Adrenal gland (tissue), 12 donors: Measurements from ENCODE around the gene SHE. TPM values are rescaled to one million over a fixed set of nuclear protein-coding genes. Genes with fewer than 3 reads are reported as not detected.

Experiments used
- DNase-seq, 7 donors: peaks; one replicate each; pipeline ENCODE4 v3.0.0-alpha.2; 2019 to 2020
- H3K27ac ChIP-seq, 5 donors: fragments of 200-600 bp; sonication (generic) in 4 of 5; 1 replicate in 3 of 5; 2 replicates in 2 of 5; pipeline versions ENCODE4 v1.5.1 to v1.8.0; 2016 to 2020; ENCODE audit warnings: mild to moderate bottlenecking in 1 of 5
- H3K27me3 ChIP-seq: fragments of 200-600 bp; 2 replicates; pipeline ENCODE4 v1.8.0; 2021
- H3K36me3 ChIP-seq, 2 donors: fragments of 200-600 bp; replicated peaks in 1 of 2; 1 replicate in 1 of 2; 2 replicates in 1 of 2; pipeline versions ENCODE4 v1.5.1 to v1.8.0; 2018 to 2022
- H3K4me1 ChIP-seq, 2 donors: fragments of 200-600 bp; replicated peaks in 1 of 2; 1 replicate in 1 of 2; 2 replicates in 1 of 2; pipeline versions ENCODE4 v1.5.1 to v1.8.0; 2018 to 2021
- H3K4me3 ChIP-seq, 4 donors: fragments of 200-600 bp; sonication (generic) in 3 of 4; one replicate each; pipeline ENCODE4 v1.5.1; 2016 to 2018
- H3K9me3 ChIP-seq, 3 donors: fragments of 200-600 bp; sonication (generic) in 1 of 3; replicated peaks in 1 of 3; 1 replicate in 2 of 3; 2 replicates in 1 of 3; pipeline versions ENCODE4 v1.5.1 to v1.8.0; 2016 to 2021
- POLR2A ChIP-seq, 2 donors: fragments of 450-650 bp; IDR thresholded peaks; one replicate each; pipeline ENCODE4 v1.6.1; 2017; ENCODE audit warnings: antibody characterized with exemption in 2 of 2, mild to moderate bottlenecking in 2 of 2, moderate library complexity in 1 of 2
- WGBS, 4 donors: extraction: QIAGEN DNeasy Blood & Tissue Kit in 2 of 4; methylation state at CpG; one replicate each; pipeline versions ENCODE4 v1.1.5 to v1.1.7; 2013 to 2017; 5-methylcytosine and 5-hydroxymethylcytosine counted together
- intact Hi-C, 2 donors: fragments of 100-400 bp; cut with DNase I; formaldehyde crosslinking; loops; one replicate each; pipeline versions ENCODE4 v1.14.1 to v1.15.0; 2022 to 2023
- polyA plus RNA-seq, 3 donors: library from polyadenylated mRNA; stranded (reverse); fragments of 200-250 nt in 2 of 3; fragments of 350-450 nt in 1 of 3; fragmentation: Illumina TruSeq in 1 of 3; extraction: RNeasy Lipid Tissue Mini Kit (QIAGEN cat#74804) in 1 of 3; gene quantifications; one replicate each; pipeline ENCODE4 v1.2.3, GENCODE V29; 2013 to 2014
- total RNA-seq, 9 donors: library from RNA; depleted of rRNA in 4 of 9; stranded (reverse); fragments of >200 nt in 4 of 9; fragments of 120-200 nt in 1 of 9; fragmentation: NEBNext Ultra II Directional in 1 of 9; extraction: Animal tissue kit (Norgen Biotek cat#: 25700) in 1 of 9; gene quantifications; one replicate each; pipeline versions ENCODE4 v1.1.0 to v1.2.4, GENCODE V29; 2013 to 2023
- TF ChIP-seq, protein P1 (sequence below), 6 experiments: fragments of 450-650 bp in 4 of 6; fragments of 200-600 bp in 2 of 6; sonication (generic) in 1 of 6; IDR thresholded peaks; 1 replicate in 5 of 6; 2 replicates in 1 of 6; pipeline versions ENCODE4 v1.5.1 to v1.8.0; 2016 to 2021; ENCODE audit warnings: antibody characterized with exemption in 6 of 6, mild to moderate bottlenecking in 2 of 6, moderate library complexity in 1 of 6
- donor health status: healthy with polysubstance abuse.
- donor health status: Bipolar disorder and iron deficiency.
- donor health status: DM: yes; HTN: yes; CAD: no.
- donor health status: DM: no; HTN: no; CAD: no.
- donor health status: DM: no; HTN: no; CAD: no.
- donor health status: DM: yes; HTN: yes; CAD: no.

SHE gene
- total and polyA plus RNA-seq, 12 donors = 6.4 to 30.7 (median 17.1) TPM

DNA sequence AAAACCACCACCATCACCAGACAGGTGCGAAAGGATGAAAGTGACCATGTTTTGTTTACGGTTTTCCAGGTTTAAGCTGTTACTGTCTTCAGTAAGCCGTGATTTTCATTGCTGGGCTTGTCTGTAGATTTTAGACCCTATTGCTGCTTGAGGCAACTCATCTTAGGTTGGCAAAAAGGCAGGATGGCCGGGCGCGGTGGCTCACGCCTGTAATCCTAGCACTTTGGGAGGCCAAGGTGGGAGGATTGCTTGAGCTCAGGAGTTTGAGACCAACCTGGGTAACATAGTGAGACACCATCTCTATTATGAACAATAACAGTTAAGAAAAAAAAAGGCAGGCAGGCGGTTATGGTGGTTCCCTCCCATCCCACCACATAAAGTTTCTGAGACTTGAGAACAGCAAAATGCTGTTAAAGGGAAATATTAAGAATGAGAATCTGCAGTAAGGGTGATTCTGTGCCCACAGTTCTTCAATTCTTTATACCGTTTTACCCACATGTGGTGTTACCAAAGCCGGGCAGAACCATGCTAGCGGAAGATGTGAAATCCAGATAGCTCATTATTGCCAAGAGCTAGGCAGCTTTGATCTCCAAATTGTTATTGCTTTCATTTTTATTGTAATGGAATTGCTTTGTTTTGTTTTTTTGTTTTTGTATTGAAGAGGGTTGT, 34.6 kb downstream of the SHE start:
- TF ChIP-seq, protein P1, sequence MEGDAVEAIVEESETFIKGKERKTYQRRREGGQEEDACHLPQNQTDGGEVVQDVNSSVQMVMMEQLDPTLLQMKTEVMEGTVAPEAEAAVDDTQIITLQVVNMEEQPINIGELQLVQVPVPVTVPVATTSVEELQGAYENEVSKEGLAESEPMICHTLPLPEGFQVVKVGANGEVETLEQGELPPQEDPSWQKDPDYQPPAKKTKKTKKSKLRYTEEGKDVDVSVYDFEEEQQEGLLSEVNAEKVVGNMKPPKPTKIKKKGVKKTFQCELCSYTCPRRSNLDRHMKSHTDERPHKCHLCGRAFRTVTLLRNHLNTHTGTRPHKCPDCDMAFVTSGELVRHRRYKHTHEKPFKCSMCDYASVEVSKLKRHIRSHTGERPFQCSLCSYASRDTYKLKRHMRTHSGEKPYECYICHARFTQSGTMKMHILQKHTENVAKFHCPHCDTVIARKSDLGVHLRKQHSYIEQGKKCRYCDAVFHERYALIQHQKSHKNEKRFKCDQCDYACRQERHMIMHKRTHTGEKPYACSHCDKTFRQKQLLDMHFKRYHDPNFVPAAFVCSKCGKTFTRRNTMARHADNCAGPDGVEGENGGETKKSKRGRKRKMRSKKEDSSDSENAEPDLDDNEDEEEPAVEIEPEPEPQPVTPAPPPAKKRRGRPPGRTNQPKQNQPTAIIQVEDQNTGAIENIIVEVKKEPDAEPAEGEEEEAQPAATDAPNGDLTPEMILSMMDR (IDR thresholded peaks at IDR 0.05) = no peak
- no peak for TF ChIP-seq POLR2A (IDR thresholded peaks at IDR 0.05)
- H3K4me1 ChIP-seq = peaks cover 7 to 26% of the 10 kb centered on the region in 2 donors
- no peak overlapping the region for H3K4me3 ChIP-seq
- no peaks in the 10 kb centered on the region for H3K9me3 ChIP-seq
- no peak overlapping the region for H3K27ac ChIP-seq
- no peak for DNase-seq
- H3K27me3 ChIP-seq = no peaks in the 10 kb centered on the region
- no peaks in the 10 kb centered on the region for H3K36me3 ChIP-seq
- intact Hi-C loops = no loop called here
- whole genome bisulfite sequencing, 4 donors = 91 to 95% (median 93%) methylated on average over 11 of the region's 11 CpGs

DNA sequence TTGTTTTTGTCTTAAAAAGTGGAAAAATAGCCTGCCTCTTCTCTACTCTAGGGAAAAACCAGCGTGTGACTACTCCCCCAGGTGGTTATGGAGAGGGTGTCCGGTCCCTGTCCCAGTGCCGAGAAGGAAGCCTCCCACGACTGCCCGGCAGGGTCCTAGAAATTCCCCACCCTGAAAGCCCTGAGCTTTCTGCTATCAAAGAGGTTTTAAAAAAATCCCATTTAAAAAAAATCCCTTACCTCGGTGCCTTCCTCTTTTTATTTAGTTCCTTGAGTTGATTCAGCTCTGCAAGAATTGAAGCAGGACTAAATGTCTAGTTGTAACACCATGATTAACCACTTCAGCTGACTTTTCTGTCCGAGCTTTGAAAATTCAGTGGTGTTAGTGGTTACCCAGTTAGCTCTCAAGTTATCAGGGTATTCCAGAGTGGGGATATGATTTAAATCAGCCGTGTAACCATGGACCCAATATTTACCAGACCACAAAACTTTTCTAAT, 35.2 kb downstream of the SHE start:
- no peaks in the 10 kb centered on the region for H3K27me3 ChIP-seq
- 51 to 62% (median 56%) methylated on average over 8 of the region's 8 CpGs for WGBS, 4 donors
- H3K4me1 ChIP-seq = peaks cover 7 to 28% of the 10 kb centered on the region in 2 donors
- TF ChIP-seq, protein P1 (IDR thresholded peaks at IDR 0.05) = peak in 3 of 6 experiments; percentile 11 to 26 (median 15)
- no peak for TF ChIP-seq POLR2A (IDR thresholded peaks at IDR 0.05)
- H3K27ac ChIP-seq = no peak overlapping the region
- intact Hi-C loops = no loop called here
- H3K36me3 ChIP-seq = no peaks in the 10 kb centered on the region
- peak in 1 of 7 donors; percentile 24 for DNase-seq
- H3K9me3 ChIP-seq = no peaks in the 10 kb centered on the region
- no peak overlapping the region for H3K4me3 ChIP-seq

DNA sequence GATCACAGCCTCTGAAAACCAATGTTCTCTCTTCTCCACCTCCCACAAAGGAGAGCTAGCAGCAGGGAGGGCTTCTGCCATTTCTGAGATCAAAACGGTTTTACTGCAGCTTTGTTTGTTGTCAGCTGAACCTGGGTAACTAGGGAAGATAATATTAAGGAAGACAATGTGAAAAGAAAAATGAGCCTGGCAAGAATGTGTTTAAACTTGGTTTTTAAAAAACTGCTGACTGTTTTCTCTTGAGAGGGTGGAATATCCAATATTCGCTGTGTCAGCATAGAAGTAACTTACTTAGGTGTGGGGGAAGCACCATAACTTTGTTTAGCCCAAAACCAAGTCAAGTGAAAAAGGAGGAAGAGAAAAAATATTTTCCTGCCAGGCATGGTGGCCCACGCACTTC, 36.0 kb downstream of the SHE start:
- TF ChIP-seq, protein P1 (IDR thresholded peaks at IDR 0.05) = no peak
- TF ChIP-seq POLR2A (IDR thresholded peaks at IDR 0.05) = no peak
- no peaks in the 10 kb centered on the region for H3K36me3 ChIP-seq
- H3K27me3 ChIP-seq = no peaks in the 10 kb centered on the region
- WGBS, 4 donors = 61 to 74% (median 70%) methylated on average over 3 of the region's 3 CpGs
- DNase-seq = no peak
- no peak overlapping the region for H3K4me3 ChIP-seq
- H3K27ac ChIP-seq = no peak overlapping the region
- intact Hi-C loops = no loop called here
- H3K9me3 ChIP-seq = no peaks in the 10 kb centered on the region
- H3K4me1 ChIP-seq = peaks cover 7 to 28% of the 10 kb centered on the region in 2 donors

DNA sequence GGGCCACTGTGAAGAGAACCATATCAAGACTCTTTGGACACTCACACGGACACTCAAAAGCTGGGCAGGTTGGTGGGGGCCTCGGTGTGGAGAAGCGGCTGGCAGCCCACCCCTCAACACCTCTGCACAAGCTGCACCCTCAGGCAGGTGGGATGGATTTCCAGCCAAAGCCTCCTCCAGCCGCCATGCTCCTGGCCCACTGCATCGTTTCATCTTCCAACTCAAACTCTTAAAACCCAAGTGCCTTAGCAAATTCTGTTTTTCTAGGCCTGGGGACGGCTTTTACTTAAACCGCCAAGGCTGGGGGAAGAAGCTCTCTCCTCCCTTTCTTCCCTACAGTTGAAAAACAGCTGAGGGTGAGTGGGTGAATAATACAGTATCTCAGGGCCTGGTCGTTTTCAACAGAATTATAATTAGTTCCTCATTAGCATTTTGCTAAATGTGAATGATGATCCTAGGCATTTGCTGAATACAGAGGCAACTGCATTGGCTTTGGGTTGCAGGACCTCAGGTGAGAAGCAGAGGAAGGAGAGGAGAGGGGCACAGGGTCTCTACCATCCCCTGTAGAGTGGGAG, 36.5 kb downstream of the SHE start:
- Histone ChIP-seq H3K27ac (no peak overlapping the region), H3K36me3 (no peaks in the 10 kb centered on the region), H3K27me3 (no peaks in the 10 kb centered on the region), H3K9me3 (no peaks in the 10 kb centered on the region), H3K4me1 (peaks cover 7 to 28% of the 10 kb centered on the region in 2 donors), H3K4me3 (no peak overlapping the region)
- intact Hi-C loops = no loop called here
- no peak for DNase-seq
- 77 to 85% (median 82%) methylated on average over 6 to 8 of the region's 8 CpGs for WGBS, 4 donors
- TF ChIP-seq, protein P1 (IDR thresholded peaks at IDR 0.05) = no peak
- TF ChIP-seq POLR2A (IDR thresholded peaks at IDR 0.05) = no peak
